D721Med (cell line): ENCODE measurements around the gene EPHB3.
A peak's percentile ranks its signal among the peaks of the same experiment; 100 is the strongest.

Experiments
- DNase-seq: peaks from one replicate; pipeline ENCODE4 v3.0.0; 2011; ENCODE audit warnings: low spot score; ENCODE audit not compliant: insufficient read length
- FAIRE-seq: peaks from 2 replicates; lab custom pipeline; 2011; peaks lifted over from hg19 to GRCh38; lab: Jason Lieb, UNC
- CTCF ChIP-seq: IDR thresholded peaks from 2 replicates; pipeline ENCODE4 v1.5.1; 2012; ENCODE audit warnings: mild to moderate bottlenecking, control low read depth; ENCODE audit not compliant: insufficient read depth; ENCODE audit errors: missing control alignments

The EPHB3 gene

GRCh38 chr3:184561061-184561912 is at the start of gene EPHB3:
Gene EPHB3 (plus strand): TSS chr3:184561785. CDS start chr3:184562236, 451 bp downstream.
- FAIRE-seq (no peak), DNase-seq (peak; percentile 100)
- peak; percentile 87 for TF ChIP-seq CTCF

GRCh38 chr3:184512621-184513020 is 49.0 kb upstream of the EPHB3 start:
- TF ChIP-seq CTCF: no peak
- no peak for FAIRE-seq
- no peak for DNase-seq

- DNase-seq: peak; percentile 76
- peak; percentile 77 for TF ChIP-seq CTCF
- no peak for FAIRE-seq
These were observed 48.1 kb upstream of the EPHB3 start for GRCh38 chr3:184513276-184514170.

- FAIRE-seq (no peak), DNase-seq (no peak)
- no peak for TF ChIP-seq CTCF
These were observed 47.5 kb upstream of the EPHB3 start for GRCh38 chr3:184514171-184514490.

- FAIRE-seq (no peak), DNase-seq (no peak)
- TF ChIP-seq CTCF: no peak
These were observed 37.6 kb upstream of the EPHB3 start for GRCh38 chr3:184523825-184524615.

- DNase-seq: no peak
- no peak for FAIRE-seq
- TF ChIP-seq CTCF: no peak
These were observed 36.6 kb upstream of the EPHB3 start for GRCh38 chr3:184524981-184525336.
